H54 (cell line): Measurements from ENCODE around the gene PTH2.

Experiments
- DNase-seq: peaks from one replicate; pipeline ENCODE4 v3.0.0; 2011; ENCODE audit warnings: low spot score, mixed read lengths; ENCODE audit not compliant: insufficient read length
- FAIRE-seq: peaks from 3 replicates; lab custom pipeline; 2011; peaks lifted over from hg19 to GRCh38; lab: Jason Lieb, UNC
- POLR2A ChIP-seq: IDR thresholded peaks from 2 replicates; pipeline ENCODE4 v1.6.1; 2011; ENCODE audit warnings: low read depth, mild to moderate bottlenecking, low read length

PTH2 gene

GRCh38 chr19:49420227-49420626 lies 3.0 kb downstream of the PTH2 start:
- no peak for FAIRE-seq
- no peak for DNase-seq
- TF ChIP-seq POLR2A, result no peak

- no peak for DNase-seq
- no peak for FAIRE-seq
- no peak for TF ChIP-seq POLR2A
Observed at GRCh38 chr19:49419173-49419572, 4.1 kb downstream of the PTH2 start.

GRCh38 chr19:49418511-49418910 lies 4.7 kb downstream of the PTH2 start:
- FAIRE-seq (no peak), DNase-seq (no peak)
- TF ChIP-seq POLR2A, result no peak

GRCh38 chr19:49417088-49417487 lies 6.2 kb downstream of the PTH2 start:
- DNase-seq (no peak), FAIRE-seq (no peak)
- no peak for TF ChIP-seq POLR2A

GRCh38 chr19:49415810-49416200 lies 7.4 kb downstream of the PTH2 start:
- no peak for TF ChIP-seq POLR2A
- no peak for FAIRE-seq
- DNase-seq, result no peak

- no peak for FAIRE-seq
- no peak for DNase-seq
- TF ChIP-seq POLR2A, result no peak
Observed at GRCh38 chr19:49415102-49415809, 8.0 kb downstream of the PTH2 start.

- DNase-seq, result no peak
- no peak for FAIRE-seq
- TF ChIP-seq POLR2A, result no peak
Observed at GRCh38 chr19:49414256-49414655, 9.0 kb downstream of the PTH2 start.

- no peak for DNase-seq
- FAIRE-seq, result no peak
- TF ChIP-seq POLR2A, result no peak
Observed at GRCh38 chr19:49413348-49413747, 9.9 kb downstream of the PTH2 start.

- no peak for FAIRE-seq
- no peak for TF ChIP-seq POLR2A
- no peak for DNase-seq
Observed at GRCh38 chr19:49411681-49412326, 11.4 kb downstream of the PTH2 start.

- no peak for TF ChIP-seq POLR2A
- DNase-seq, result no peak
- FAIRE-seq, result no peak
Observed at GRCh38 chr19:49409441-49410029, 13.7 kb downstream of the PTH2 start.

GRCh38 chr19:49408816-49409440 lies 14.3 kb downstream of the PTH2 start:
- TF ChIP-seq POLR2A, result no peak
- DNase-seq (no peak), FAIRE-seq (no peak)

- TF ChIP-seq POLR2A, result no peak
- FAIRE-seq, result no peak
- no peak for DNase-seq
Observed at GRCh38 chr19:49407482-49408015, 15.7 kb downstream of the PTH2 start.

GRCh38 chr19:49407079-49407478 lies 16.2 kb downstream of the PTH2 start:
- no peak for TF ChIP-seq POLR2A
- FAIRE-seq, result no peak
- DNase-seq, result no peak

- DNase-seq (no peak), FAIRE-seq (no peak)
Observed at GRCh38 chr19:49403404-49404187, 19.6 kb downstream of the PTH2 start.

More at GRCh38 chr19:49403404-49404187, 19.6 kb downstream of the PTH2 start:
- TF ChIP-seq POLR2A, result no peak
